NCI-H2227 treated with DMSO at 0.1 percent for 48 hours (cell line): ENCODE data around the gene C1orf21.
A peak's percentile ranks its signal among the peaks of the same experiment; 100 is the strongest.

Experiments
- DNase-seq: peaks from one replicate; lab custom pipeline; 2025; lab: John Stamatoyannopoulos, UW

The C1orf21 gene

DNA sequence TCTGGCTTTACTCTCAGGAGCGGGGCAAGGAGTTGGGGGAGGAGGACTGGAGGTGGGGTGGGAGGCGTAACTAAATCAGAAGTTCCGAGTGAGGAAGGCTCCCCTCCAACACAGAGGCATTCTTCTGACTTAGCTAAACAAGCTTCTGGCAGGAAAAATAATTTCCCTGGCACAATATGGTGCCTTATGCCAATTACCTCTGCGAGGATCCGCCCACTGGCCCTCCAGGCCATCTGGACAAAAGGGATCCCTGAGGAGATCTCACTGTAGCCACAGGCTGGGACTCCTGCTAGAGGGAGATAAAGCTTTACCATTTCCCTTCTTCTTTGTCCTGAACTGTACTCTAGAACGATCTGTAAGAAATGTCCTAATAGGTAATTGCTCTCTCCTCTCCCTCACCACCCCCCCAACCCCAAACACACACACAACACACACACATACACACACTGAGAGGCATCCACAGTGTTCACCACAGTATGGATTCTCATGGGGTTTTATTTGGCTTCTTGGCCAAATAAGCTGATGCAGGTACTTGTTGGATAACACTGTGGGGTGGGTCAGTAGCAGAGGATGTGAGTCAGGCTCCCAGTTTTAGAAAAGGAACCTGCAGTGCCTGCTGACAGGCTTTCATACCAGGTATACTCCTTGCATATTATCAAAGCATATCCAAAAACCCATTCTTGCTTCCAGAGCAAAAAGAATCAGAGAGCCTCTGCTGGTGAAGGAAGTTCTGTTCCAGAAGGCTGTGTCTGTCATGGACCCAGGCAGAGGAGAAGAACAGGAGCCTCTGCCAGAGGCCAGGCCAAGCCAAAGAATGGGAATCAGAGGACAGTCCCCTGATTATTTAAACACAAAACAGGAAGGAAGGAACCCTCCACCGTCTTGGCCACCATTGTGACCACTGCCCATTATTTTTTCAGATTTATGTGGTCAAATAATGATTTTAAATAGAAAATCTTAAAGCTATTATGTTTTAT, 169.1 kb downstream of the C1orf21 start:
- DNase-seq, result peak; percentile 40

DNA sequence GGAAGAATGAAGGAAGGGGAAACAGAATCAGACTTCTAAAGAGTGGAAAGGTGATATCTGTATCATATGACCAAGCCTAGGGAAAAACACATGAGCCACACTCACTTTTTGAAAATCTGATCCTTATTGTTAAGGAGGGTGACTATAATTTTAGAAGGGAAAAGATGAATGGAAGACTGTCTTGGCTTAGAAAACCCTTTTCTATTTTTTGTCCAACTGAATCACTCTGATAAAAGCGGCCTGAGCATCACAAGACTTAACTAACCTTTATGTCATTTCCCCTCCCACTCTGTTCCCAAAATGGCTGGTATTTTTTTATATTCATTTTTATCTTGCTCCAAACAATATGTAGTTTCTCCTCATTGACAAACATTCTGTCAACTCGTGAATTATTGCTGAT, 169.8 kb downstream of the C1orf21 start:
- no peak for DNase-seq

DNA sequence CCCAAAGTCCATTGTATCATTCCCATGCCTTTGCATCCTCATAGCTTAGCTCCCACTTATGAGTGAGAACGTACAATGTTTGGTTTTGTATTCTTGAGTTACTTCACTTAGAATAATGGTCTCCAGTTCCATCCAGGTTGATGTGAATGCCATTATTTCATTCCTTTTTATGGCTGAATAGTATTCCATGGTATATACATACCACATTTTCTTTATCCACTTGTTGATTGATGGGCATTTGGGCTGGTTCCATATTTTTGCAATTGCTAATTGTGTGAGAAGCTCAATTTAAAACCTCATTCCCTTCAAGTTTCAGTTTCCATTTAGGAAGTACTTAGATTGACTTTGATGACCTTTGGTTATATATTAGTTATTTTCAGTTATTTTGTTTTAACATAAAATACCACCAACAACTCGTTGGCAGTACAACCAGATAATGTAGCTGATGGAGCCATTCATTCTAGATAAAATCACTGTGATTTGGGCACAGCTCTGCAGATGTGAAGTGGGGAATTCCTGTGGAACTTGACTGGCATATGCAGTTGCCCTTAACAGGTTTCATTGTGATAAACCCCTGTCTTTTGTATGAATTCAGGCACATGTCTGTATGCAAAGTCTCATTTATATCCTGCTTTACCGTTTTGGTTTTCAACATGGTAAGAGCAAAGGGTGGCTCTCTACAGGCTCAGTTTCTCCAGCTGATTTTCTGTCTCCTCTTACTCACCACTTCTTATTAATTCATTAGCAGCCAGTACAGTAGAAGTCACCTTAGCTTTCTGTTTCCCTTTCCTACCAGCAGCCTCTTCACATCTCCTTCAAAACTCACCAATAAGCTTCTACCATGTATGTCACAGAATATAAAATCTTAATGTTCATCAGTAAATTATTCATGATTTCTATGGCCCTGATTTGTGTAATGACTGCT, 170.9 kb downstream of the C1orf21 start:
- no peak for DNase-seq

DNA sequence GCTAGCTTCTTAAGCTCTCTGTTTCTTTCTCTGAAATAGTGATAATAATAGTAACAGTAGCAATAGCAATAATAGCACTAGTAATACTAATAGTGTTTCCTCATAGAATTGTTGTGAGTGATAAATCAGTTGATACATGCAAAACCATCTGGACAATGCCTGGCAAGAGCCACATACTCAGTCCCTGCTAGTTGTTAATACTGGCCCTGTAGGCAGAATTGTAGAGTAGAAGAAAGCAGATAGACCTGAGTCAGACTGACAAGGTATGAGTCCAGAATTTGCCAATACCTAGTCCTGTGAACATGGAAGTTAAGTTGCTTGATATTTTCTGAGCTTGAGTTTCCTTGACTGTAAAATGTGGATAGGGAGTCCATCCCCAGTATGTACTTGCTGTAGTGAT, 171.9 kb downstream of the C1orf21 start:
- no peak for DNase-seq

DNA sequence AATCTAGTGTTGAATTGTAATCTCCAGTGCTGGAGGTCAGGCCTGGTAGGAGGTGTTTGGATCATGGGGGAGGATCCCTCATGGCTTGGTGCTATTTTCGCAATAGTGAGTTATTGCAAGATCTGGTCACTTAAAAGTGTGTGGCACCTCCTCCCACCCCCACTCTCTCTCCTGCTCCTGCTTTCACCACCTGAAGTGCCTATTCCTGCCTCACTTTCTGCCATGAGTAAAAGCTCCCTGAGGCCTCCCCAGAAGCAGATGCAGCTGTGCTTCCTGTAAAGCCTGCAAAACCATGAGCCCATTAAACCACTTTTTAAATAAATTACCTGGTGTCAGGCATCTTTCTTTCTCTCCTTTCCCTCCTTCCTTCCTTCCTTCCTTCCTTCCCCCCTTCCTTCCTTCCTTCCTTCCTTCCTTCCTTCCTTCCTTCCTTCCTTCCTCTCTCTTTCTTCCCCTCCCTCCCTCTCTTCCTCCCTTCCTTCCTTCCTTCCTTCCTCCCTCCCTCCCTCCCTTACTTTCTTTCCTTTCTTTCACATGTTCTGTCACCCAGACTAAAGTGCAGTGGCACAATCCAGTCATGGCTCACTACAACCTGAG, 172.4 kb downstream of the C1orf21 start:
- no peak for DNase-seq

DNA sequence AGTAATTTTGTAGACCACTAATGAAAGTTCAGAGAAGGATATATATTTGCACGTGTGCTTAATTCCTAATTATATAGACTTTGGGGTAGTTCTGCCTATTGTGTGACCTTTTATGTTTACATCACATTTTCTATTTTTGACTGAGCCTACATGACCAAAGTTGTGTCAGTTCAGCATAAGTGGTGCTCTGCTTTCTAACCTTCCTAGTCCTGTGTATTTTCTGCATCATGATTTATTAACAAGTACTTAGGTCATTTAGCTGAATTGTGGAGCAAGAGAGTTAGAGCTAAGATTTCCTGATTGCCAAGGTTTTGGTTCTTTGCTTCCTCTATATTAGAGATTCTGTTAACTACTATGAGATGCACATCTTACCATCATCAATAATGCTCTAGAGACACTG, 176.0 kb downstream of the C1orf21 start:
- DNase-seq, result no peak

DNA sequence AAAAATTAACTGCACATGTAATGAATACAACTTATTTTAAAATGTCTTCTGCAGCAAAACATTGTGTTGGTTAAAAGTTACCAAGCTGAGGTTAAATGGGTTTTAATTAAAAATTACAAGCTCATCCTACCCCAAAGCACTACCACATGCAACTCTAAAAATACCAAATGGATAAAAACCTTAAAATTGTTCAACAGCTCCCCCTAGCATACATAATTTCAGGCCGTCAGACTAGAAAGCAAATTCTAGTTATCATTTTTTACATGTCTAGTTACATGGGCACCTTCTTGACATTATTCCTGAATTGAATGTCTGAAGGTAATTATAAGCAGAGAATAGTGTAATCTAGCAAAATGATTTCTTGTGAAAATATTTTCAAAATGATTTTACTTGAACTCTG, 176.5 kb downstream of the C1orf21 start:
- peak; percentile 30 for DNase-seq

DNA sequence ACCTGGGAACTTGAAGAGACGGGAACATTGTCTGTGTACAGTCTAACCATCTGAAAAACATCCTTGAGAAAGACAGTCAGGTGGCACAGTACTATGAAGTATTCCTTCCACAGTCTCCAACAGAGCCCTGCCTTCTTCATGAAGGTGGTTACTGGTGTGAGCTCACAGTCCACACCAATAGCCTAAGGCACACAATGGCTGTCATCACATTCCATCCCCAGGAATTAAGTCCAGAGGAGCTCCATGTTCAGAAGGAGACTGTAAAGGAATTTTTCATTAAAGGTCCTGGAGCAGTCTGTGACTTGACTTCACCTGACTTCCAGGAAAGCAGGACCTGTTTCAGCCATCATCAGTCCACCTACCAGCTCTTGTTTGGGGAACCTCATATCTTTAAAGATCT, 180.2 kb downstream of the C1orf21 start:
- DNase-seq, result no peak

DNA sequence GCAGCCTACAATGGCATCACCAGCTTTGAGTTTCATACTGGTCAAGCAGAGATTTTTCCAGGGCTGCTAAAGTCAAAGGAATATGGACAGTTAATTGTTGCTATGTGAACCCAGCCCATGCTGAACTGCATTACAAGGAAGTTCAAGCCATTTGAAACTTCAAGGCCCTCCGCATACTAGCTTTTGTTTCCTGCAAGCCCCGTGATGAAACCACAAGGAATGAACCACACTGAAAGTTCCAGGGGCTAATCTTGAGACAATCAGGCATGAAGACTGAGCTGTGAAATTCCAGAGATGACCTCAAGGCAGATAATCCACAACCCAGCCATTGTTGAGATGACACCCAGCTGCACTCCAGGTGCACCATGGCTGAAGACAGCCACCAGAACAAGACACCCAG, 180.8 kb downstream of the C1orf21 start:
- DNase-seq, result no peak

DNA sequence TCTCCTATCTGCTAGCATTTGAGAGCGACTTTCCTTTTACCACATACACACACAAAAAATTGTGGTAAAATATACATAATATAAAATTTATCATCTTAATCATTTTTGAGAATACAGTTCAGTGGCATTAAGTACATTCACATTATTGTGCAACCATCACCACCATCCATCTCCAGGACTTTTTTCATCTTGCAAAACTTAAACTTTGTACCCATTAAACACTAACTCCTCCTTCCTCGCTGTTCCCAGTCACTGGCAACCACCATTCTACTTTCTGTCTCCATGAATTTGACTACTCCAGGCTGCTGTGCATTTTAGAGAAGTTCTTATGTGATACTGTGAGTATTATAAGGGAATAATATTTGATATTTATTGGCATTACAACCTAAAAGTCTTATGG, 181.3 kb downstream of the C1orf21 start:
- no peak for DNase-seq

DNA sequence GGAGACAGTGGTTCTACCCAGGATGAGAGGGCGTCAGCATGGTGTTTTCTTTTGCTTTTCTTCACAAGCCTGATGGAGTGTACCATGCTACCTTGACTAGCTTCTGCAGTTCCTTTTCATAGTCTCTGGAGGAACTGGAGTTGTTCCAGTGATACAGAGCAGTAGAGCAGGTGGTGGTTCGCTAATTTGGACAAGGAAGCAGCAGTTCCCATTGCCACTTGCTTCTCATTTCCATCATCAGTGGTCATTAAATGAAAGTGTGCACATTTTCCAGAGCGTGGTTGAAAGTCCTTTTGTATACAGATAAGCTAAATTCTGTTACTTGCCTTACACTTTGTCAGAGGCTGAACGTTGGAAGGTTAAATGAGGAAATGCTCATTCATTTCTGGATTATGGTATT, 182.3 kb downstream of the C1orf21 start:
- DNase-seq, result no peak

DNA sequence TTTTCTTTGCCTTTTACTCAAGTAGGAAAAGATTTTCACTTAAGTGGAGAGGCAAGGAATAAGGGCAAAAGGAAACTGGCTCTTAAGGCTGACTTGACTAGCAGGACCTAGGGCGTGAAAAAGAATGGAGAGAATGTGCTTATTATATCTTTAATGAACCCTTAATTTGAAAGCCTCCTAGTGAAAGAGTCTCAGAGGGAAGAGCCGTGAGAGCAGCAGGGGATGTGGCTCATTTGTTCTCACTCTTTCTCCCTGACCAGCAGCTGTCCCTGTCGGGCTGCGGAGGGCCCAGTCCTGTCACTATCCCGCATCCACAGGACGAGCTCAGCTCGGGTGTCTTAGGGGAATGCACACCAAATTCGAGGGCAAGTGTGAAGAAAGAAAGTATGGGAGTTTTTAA, 187.8 kb downstream of the C1orf21 start:
- no peak for DNase-seq

DNA sequence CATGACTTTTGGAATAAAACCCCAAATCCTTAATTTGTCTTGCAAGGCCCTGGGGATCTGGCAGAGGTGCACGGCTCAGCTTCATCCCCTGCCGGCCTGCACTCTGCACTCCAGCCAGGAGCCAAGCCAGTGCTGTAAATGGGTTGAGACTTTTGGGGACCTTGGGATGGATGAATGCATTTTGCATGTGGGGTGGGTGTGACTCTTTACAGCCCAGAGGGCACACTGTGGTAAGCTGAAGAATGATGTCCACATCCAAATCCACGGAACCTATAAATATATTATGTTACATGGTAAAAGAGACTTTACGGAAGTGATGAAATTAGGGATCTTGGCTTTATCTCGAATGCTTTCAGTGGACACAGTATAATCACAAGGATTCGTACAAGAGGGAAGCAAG, 190.0 kb downstream of the C1orf21 start:
- DNase-seq, result no peak

DNA sequence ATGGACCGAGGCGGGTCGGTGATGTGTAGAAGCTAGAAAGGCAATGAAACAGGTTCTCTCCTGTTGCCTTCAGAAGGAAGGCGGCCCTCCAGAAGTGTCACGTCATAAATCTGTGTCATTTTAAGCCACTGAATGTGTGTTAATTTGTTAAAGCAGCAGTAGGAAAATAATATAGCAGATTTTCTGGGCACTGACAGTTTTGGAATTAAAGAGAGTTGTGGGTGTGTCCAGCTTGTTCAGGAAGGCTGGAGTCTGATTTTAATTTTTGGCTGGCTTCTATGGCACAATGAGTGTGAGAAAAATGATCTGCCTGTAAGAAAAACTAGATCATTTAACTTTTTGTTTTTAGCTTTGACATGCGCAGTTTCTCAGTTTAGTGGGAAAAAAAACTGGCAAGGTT, 190.5 kb downstream of the C1orf21 start:
- no peak for DNase-seq

DNA sequence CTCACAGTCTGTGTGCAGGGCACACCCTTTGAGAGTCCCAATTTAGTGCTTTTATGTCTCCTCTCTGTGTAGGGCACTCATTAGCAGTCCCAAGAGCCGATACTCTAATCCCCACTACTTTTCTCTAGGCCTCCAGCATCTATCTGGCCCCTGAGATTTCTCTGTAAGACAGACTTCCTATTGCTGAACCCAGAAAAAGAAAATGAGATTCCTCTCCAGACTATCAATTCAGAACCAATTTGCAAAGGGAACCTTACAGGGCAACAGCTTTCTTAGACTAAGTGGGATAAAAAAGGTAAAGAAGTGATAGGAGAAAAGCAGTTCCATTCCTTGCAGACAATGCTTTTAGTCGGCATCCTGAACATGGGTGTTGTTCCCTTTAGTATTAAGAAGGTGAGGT, 195.6 kb downstream of the C1orf21 start:
- no peak for DNase-seq

DNA sequence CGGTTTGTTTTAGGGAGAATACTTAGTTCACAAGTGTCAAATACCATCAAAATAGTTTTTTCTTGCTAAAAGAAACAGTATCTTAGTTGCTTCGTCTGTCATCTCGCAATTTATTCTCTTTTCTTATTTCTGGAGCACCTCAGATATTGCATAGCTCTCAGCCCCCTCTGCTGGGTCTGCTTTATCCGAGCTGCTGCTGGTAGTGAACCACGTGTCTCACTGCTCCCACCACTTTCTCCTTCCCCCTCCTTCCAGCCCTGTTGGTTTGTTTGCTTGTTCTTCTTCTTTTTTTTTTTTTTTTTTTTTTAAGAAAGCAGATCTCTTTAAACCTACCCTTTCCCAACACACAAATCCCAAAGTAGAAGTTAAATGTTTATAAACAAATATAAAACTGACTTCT, 197.0 kb downstream of the C1orf21 start:
- DNase-seq, result no peak

DNA sequence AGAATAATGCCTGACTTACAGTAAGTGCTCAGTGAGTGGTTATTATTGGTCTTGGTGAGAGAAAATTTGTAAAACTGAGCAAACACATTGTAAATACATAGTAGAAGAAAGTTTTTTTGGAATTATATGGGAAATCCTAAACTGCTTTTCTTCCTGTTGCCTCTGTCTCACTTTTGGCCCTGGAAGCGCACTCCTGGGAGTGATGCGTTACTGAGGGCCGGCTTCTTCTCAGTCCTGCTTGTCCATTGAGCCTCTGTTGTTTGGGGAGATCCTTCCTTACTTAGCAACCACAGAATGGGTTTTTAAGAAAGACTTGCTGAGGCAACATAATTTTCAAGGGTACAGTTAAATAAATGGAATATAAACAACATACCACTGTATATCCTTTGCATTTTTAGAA, 201.9 kb downstream of the C1orf21 start:
- DNase-seq, result no peak

DNA sequence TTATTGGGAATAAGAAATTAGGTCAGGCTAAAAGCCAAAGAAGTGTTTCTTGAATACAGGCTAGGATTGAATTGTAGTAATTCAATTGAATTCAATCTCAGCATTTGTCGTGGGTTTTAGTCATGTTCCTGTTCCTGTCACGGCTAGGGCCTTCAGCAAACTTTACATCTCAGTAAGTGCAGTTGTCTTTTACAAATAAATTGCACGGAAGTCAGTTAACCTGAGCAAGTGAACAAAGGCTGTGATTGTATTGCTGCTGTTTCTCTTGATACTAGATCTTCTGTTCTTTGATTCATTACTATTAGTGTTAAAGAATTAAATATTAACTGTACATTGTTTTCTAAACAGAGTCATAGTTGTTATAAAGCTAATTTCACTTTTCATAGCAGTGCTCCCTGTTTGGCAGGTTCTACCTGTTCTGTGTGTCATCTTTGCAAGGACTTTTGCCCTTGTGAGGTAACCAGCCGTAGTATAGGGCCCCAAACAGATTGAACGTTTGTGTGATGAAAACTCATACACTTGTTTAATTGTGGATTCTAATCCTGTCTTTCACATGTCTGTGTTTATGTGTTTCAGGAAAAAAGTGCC, 203.4 kb downstream of the C1orf21 start:
- no peak for DNase-seq

DNA sequence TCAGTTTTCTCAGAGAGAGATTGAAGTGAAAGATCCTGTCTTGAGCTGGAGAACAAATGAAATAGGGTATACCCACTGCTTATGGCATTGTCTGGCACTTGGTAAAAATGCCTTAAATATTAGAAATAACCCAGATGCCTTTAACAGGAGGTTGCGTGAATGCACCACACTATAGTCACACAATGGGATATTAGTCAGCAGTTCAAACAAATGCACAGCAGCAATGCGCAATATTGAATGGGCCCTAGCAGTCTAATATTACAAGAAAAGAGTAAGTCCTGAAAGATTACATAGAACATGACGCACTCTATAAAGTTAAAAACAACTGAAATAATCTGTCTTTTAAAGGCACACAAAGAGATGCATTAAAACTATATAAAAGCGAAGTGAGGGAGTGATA, 206.8 kb downstream of the C1orf21 start:
- no peak for DNase-seq

DNA sequence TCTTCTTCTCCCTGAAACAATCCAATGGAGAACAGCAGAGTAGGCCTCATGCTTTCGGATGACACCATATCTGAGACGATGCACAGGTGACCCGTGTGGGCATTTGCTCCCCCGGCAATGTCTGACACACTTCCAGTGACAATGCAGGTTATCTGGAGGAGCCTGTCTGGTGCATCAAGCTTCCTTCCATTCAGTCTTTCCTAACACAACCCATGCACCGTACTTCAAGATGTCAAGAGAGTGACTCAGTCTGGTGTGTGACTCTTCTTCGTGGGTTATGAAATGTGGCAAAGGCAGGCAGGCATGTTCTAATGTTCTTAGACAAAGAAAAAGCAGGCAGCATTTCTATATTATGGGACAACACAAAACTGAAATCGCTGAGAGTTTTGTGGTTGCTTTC, 208.8 kb downstream of the C1orf21 start:
- no peak for DNase-seq

DNA sequence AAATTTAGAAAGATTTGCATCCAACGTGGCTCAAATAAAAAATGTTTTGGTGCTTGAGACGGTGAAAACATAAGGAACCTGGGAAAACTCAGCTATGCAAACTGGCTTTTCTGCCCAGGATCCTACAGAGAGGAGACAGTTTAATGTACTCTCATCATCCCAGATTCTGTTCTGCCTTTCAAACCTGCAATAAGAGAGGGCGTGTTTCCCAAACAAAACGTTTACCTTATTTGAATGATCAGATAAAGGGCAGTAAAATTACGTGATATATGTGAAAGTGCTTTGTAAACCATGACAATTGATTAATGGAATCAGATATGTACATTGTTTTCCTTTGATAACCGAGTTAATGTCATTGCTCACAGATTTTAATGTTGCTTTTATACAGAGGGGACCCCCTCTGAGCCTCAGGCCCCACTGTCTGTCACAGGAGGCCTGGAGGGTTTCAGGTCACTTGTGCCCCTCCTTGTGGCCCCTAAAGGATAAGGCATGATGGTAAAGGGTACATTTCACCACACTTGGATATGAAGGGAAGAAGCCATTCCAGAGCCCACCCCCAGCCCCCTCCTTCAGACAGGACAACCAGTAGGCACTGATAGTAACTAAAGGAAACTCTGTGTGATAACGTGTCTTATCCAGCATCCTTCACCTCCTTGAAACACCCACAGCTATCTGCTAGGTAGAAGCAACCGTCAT, 210.3 kb downstream of the C1orf21 start:
- no peak for DNase-seq
